HCT116 (cell line): Measurements from ENCODE around the gene MSI2. TPM values are rescaled to one million over a fixed set of nuclear protein-coding genes. Genes with fewer than 3 reads are reported as not detected.

Source experiments
- ATAC-seq: fragments of 200-7000 bp; cut with Tn5 transposase; 2 replicates; pipeline ENCODE4 v1.9.1; 2020; ENCODE audit warnings: mild to moderate bottlenecking, moderate library complexity
- BruUV-seq: library from RNA; stranded (reverse); fragments of 400-500 nt; replicated peaks from 2 replicates; lab custom pipeline; 2021; lab: Mats Ljungman, UMichigan
- CTCF ChIA-PET: fragments of 300-600 bp; sonication (Branson Sonifier 250); formaldehyde crosslinking; loops from one replicate; lab custom pipeline; 2021; ENCODE audit warnings: antibody characterized with exemption; lab: Charles Lee
- POLR2A ChIA-PET: fragments of 300-600, 350-600 bp; sonication (Branson Sonifier 250); formaldehyde crosslinking; loops from one replicate; lab custom pipeline; 2021; ENCODE audit warnings: antibody characterized with exemption; lab: Charles Lee
- RAD21 ChIA-PET, 2 experiments: fragments of 300-600 bp; sonication (Branson Sonifier 250); formaldehyde crosslinking; loops; one replicate each; lab custom pipeline; 2023; ENCODE audit warnings: low total read pairs in 2 of 2; ENCODE audit not compliant: uncharacterized antibody in 2 of 2, unreplicated experiment in 2 of 2, low non-redundant PET in 1 of 2; lab: Charles Lee
- DNase-seq: peaks from one replicate; pipeline ENCODE4 v3.0.0-alpha.2; 2010; ENCODE audit warnings: low read depth, low spot score
- H2AFZ ChIP-seq: fragments of 200-600 bp; shearing (Covaris generic), sonication (generic); 2 replicates; pipeline ENCODE4 v1.6.1; 2017; ENCODE audit warnings: low read depth, mixed run types, mixed read lengths, antibody characterized with exemption, low read length; ENCODE audit not compliant: poor library complexity, severe bottlenecking
- H3K27ac ChIP-seq: 2 replicates; pipeline ENCODE4 v1.5.1; 2012; ENCODE audit warnings: low read depth, low read length
- H3K27me3 ChIP-seq: fragments of 200-600 bp; sonication (generic); 2 replicates; pipeline ENCODE4 v1.6.1; 2016; ENCODE audit warnings: mixed run types, low read length, mixed read lengths; ENCODE audit not compliant: insufficient read depth
- H3K36me3 ChIP-seq, 2 experiments: fragments of 200-500 bp in 1 of 2; fragments of 200-600 bp in 1 of 2; sonication (Bioruptor generic) in 1 of 2; sonication (generic) in 1 of 2; 2 replicates each; pipeline versions ENCODE4 v1.5.1 to v1.6.1; 2014 to 2016; ENCODE audit warnings: low read length in 2 of 2, inconsistent platforms in 1 of 2, mixed read lengths in 1 of 2, mixed run types in 1 of 2; ENCODE audit not compliant: insufficient read depth in 2 of 2, control insufficient read depth in 1 of 2
- H3K4me1 ChIP-seq, 2 experiments: fragments of 200-600 bp in 1 of 2; sonication (generic) in 1 of 2; 2 replicates each; pipeline versions ENCODE4 v1.5.1 to v1.6.1; 2012 to 2017; ENCODE audit warnings: low read length in 2 of 2, inconsistent platforms in 1 of 2, mild to moderate bottlenecking in 1 of 2, mixed read lengths in 1 of 2, mixed run types in 1 of 2, moderate library complexity in 1 of 2; ENCODE audit not compliant: insufficient read depth in 2 of 2, control insufficient read depth in 1 of 2
- H3K4me2 ChIP-seq: fragments of 200-600 bp; sonication (generic); 2 replicates; pipeline ENCODE4 v1.6.1; 2017; ENCODE audit warnings: mixed run types, low read length, mixed read lengths
- H3K4me3 ChIP-seq, 2 experiments: fragments of 200-600 bp in 1 of 2; sonication (generic) in 1 of 2; replicated peaks in 1 of 2; 2 replicates each; pipeline ENCODE4 v1.5.1; 2011 to 2016; ENCODE audit warnings: low read length in 2 of 2, control low read depth in 1 of 2, low read depth in 1 of 2, mild to moderate bottlenecking in 1 of 2, mixed read lengths in 1 of 2, mixed run types in 1 of 2
- H3K79me2 ChIP-seq: fragments of 200-600 bp; sonication (generic); 2 replicates; pipeline ENCODE4 v1.6.1; 2017; ENCODE audit warnings: mild to moderate bottlenecking, mixed run types, low read length, moderate library complexity, mixed read lengths; ENCODE audit not compliant: insufficient read depth
- H3K9ac ChIP-seq: fragments of 200-600 bp; sonication (generic); 2 replicates; pipeline ENCODE4 v1.6.1; 2016; ENCODE audit warnings: low read length, mixed read lengths
- H3K9me2 ChIP-seq: fragments of 200-600 bp; sonication (generic), shearing (Covaris generic); 2 replicates; pipeline ENCODE4 v1.6.1; 2017; ENCODE audit warnings: mixed run types, mild to moderate bottlenecking, moderate library complexity; ENCODE audit not compliant: insufficient read depth
- H3K9me3 ChIP-seq, 2 experiments: fragments of 200-500 bp in 1 of 2; fragments of 200-600 bp in 1 of 2; sonication (Bioruptor generic) in 1 of 2; sonication (generic) in 1 of 2; 2 replicates each; pipeline ENCODE4 v1.6.1; 2014 to 2017; ENCODE audit warnings: low read length in 2 of 2, mixed read lengths in 2 of 2, inconsistent platforms in 1 of 2, low read depth in 1 of 2, mild to moderate bottlenecking in 1 of 2, mixed run types in 1 of 2, moderate library complexity in 1 of 2; ENCODE audit not compliant: control insufficient read depth in 1 of 2, insufficient read depth in 1 of 2
- H4K20me1 ChIP-seq: fragments of 200-600 bp; sonication (generic), shearing (Covaris generic); 2 replicates; pipeline ENCODE4 v1.6.1; 2017; ENCODE audit warnings: mixed run types, mild to moderate bottlenecking, moderate library complexity; ENCODE audit not compliant: insufficient read depth
- CBX3 ChIP-seq: IDR thresholded peaks from 2 replicates; pipeline ENCODE4 v1.6.1; 2012; ENCODE audit warnings: low read depth
- EGR1 ChIP-seq: IDR thresholded peaks from 2 replicates; pipeline ENCODE4 v1.6.1; 2012; ENCODE audit warnings: low read depth
- JUND ChIP-seq: IDR thresholded peaks from 2 replicates; pipeline ENCODE4 v1.6.1; 2012
- POLR2A ChIP-seq: IDR thresholded peaks from 2 replicates; pipeline ENCODE4 v1.7.0; 2011; ENCODE audit warnings: borderline replicate concordance; ENCODE audit not compliant: insufficient read depth, insufficient read length; ENCODE audit errors: extremely low read depth
- POLR2AphosphoS5 ChIP-seq: IDR thresholded peaks from 2 replicates; pipeline ENCODE4 v1.6.1; 2011; ENCODE audit warnings: mild to moderate bottlenecking, low read depth, low read length, moderate library complexity
- SP1 ChIP-seq: IDR thresholded peaks from 2 replicates; pipeline ENCODE4 v1.6.1; 2012; ENCODE audit warnings: low read depth
- TCF7L2 ChIP-seq: IDR thresholded peaks from 2 replicates; pipeline ENCODE4 v1.7.0; 2011; ENCODE audit warnings: borderline replicate concordance, inconsistent platforms; ENCODE audit not compliant: insufficient read depth, insufficient read length; ENCODE audit errors: extremely low read depth
- YY1 ChIP-seq: IDR thresholded peaks from 2 replicates; pipeline ENCODE4 v1.6.1; 2011; ENCODE audit warnings: low read length, low read depth, moderate library complexity, mild to moderate bottlenecking; ENCODE audit not compliant: insufficient replicate concordance; ENCODE audit errors: extremely low read depth
- ZFX ChIP-seq: fragments of 450-650 bp; IDR thresholded peaks from 2 replicates; pipeline ENCODE4 v1.6.1; 2017
- intact Hi-C: fragments of 100-400 bp; cut with micrococcal nuclease; formaldehyde crosslinking; loops from 2 replicates; pipeline ENCODE4 v1.10.0; 2022
- total RNA-seq: library from RNA; stranded (reverse); gene quantifications from one replicate; pipeline ENCODE4 v1.2.1, GENCODE V29; 2021; ENCODE audit not compliant: unreplicated experiment
- TF ChIP-seq, protein P1 (sequence below): IDR thresholded peaks from 2 replicates; pipeline ENCODE4 v1.6.1; 2012; ENCODE audit warnings: low read depth

Gene MSI2
- total RNA-seq, 1 experiment from 2014 or later = 137 TPM

DNA sequence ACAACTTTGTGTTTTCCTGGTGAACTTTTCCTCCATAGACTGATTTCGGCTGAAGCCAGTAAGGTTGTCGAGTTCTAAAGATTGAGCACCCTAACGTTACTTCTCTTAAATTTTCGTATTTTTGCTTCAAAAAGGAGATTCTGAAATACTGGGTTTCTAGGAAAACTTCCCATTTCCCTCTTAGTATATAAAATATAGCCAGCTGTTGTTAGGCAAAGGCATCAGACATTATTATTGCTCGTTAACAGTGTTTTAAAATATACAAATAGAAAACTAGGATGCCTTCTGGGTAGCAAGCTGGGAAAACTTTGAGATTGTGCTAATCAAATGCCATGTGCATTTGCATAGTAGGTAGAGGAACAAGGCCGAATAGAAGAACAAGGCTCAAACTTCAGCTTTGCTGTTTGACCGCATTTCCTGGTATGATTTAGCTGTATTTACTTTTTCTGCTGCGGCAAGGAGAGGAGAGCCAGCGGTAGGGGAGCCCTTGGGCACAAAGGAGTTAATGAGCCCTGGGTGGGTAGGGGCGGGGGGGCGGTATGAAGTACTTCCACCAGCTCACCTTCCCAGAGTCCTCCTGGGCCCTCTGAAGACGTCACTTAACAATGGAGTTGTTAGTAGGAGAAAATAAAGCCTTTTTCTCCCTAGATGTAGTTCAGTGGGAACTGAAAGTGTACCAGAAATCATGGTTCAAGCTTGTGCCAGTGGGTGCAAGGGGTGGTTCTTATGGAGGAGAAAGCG lies 151.9 kb downstream of the MSI2 start:
- no peak for DNase-seq
- Histone ChIP-seq H3K9ac (no peak overlapping the region), H2AFZ (no peak overlapping the region), H4K20me1 (no peaks in the 10 kb centered on the region), H3K4me3 (no peak overlapping the region), H3K4me1 (peaks cover 29% of the 10 kb centered on the region in 2 experiments), H3K36me3 (no peaks in the 10 kb centered on the region; a peak in 1 of 4 replicates), H3K9me3 (no peaks in the 10 kb centered on the region), H3K9me2 (no peaks in the 10 kb centered on the region), H3K27me3 (no peaks in the 10 kb centered on the region), H3K79me2 (no peaks in the 10 kb centered on the region; the same call in 1 of the 2 replicates), H3K27ac (peak overlapping the region; percentile 44), H3K4me2 (peak overlapping the region; percentile 1; the same call in 1 of the 2 replicates)
- ChIA-PET CTCF (interaction anchor here (0.7 to 1.8 kb wide), 2 partner anchors 12 to 165 kb away, joined by 3 to 7 read pairs; no protein-coding TSS in a partner anchor), POLR2A (interaction anchor here (1.2 kb wide), 1 partner anchor 12 kb away, joined by 3 read pairs; no protein-coding TSS in a partner anchor), RAD21 (no interaction called here)
- TF ChIP-seq POLR2AphosphoS5 (no peak), SP1 (no peak), TCF7L2 (no peak), POLR2A (no peak), EGR1 (no peak), JUND (no peak), ZFX (no peak), YY1 (no peak), CBX3 (no peak)
- TF ChIP-seq, protein P1, sequence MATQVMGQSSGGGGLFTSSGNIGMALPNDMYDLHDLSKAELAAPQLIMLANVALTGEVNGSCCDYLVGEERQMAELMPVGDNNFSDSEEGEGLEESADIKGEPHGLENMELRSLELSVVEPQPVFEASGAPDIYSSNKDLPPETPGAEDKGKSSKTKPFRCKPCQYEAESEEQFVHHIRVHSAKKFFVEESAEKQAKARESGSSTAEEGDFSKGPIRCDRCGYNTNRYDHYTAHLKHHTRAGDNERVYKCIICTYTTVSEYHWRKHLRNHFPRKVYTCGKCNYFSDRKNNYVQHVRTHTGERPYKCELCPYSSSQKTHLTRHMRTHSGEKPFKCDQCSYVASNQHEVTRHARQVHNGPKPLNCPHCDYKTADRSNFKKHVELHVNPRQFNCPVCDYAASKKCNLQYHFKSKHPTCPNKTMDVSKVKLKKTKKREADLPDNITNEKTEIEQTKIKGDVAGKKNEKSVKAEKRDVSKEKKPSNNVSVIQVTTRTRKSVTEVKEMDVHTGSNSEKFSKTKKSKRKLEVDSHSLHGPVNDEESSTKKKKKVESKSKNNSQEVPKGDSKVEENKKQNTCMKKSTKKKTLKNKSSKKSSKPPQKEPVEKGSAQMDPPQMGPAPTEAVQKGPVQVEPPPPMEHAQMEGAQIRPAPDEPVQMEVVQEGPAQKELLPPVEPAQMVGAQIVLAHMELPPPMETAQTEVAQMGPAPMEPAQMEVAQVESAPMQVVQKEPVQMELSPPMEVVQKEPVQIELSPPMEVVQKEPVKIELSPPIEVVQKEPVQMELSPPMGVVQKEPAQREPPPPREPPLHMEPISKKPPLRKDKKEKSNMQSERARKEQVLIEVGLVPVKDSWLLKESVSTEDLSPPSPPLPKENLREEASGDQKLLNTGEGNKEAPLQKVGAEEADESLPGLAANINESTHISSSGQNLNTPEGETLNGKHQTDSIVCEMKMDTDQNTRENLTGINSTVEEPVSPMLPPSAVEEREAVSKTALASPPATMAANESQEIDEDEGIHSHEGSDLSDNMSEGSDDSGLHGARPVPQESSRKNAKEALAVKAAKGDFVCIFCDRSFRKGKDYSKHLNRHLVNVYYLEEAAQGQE = no peak
- no TSS peak for BruUV-seq
- no peak for ATAC-seq
- intact Hi-C loops = no loop called here
